Measurements from ENCODE around the gene GMDS. TPM values are rescaled to one million over a fixed set of nuclear protein-coding genes. Genes with fewer than 3 reads are reported as not detected.
"Not testable (repeated sequence)": the region's sequence is repeated elsewhere in the genome, so short reads cannot be mapped to it uniquely, and the experiment has no call there.

GMDS gene
- total RNA-seq, 6 experiments from 2014 or later = 13.2 to 18.0 (median 14.7) TPM

GRCh38 chr6:1679031-1679687, 566.2 kb downstream of the GMDS start:
- no peak overlapping the region for H3K27ac Mint-ChIP-seq
- no peaks in the 10 kb centered on the region for H3K9me3 Mint-ChIP-seq
- H3K27me3 Mint-ChIP-seq (ENCODE audit: insufficient read depth) = no peaks in the 10 kb centered on the region; the same call in 1 of the 2 replicates
- no peak for TF ChIP-seq CTCF (IDR thresholded peaks at IDR 0.05)
- H3K36me3 Mint-ChIP-seq (ENCODE audit: low read depth) = no peaks in the 10 kb centered on the region
- H3K4me1 Mint-ChIP-seq (ENCODE audit: low read depth) = peaks cover 21% of the 10 kb centered on the region
- no peak overlapping the region for H3K4me3 Mint-ChIP-seq
- DNase-seq = no peak

- no peak for TF ChIP-seq CTCF (IDR thresholded peaks at IDR 0.05)
- Mint-ChIP-seq H3K9me3 (no peaks in the 10 kb centered on the region), H3K4me3 (no peak overlapping the region), H3K36me3 (ENCODE audit: low read depth) (no peaks in the 10 kb centered on the region), H3K27ac (peak overlapping the region; percentile 8; the same call in 1 of the 2 replicates), H3K4me1 (ENCODE audit: low read depth) (peaks cover 19% of the 10 kb centered on the region), H3K27me3 (ENCODE audit: insufficient read depth) (no peaks in the 10 kb centered on the region; the same call in 1 of the 2 replicates)
- no peak for DNase-seq
These were observed 567.2 kb downstream of the GMDS start for GRCh38 chr6:1678201-1678600.

- Mint-ChIP-seq H3K9me3 (no peaks in the 10 kb centered on the region), H3K27ac (no peak overlapping the region), H3K36me3 (ENCODE audit: low read depth) (no peaks in the 10 kb centered on the region), H3K4me3 (no peak overlapping the region), H3K4me1 (ENCODE audit: low read depth) (peaks cover 43% of the 10 kb centered on the region), H3K27me3 (ENCODE audit: insufficient read depth) (no peaks in the 10 kb centered on the region)
- no peak for TF ChIP-seq CTCF (IDR thresholded peaks at IDR 0.05)
- no peak for DNase-seq
These were observed 573.0 kb downstream of the GMDS start for GRCh38 chr6:1672379-1672778.

GRCh38 chr6:1670711-1671462, 574.5 kb downstream of the GMDS start:
- peak overlapping the region; percentile 31 for H3K4me3 Mint-ChIP-seq
- H3K9me3 Mint-ChIP-seq = no peaks in the 10 kb centered on the region
- H3K27me3 Mint-ChIP-seq (ENCODE audit: insufficient read depth) = no peaks in the 10 kb centered on the region
- peaks cover 52% of the 10 kb centered on the region for H3K4me1 Mint-ChIP-seq (ENCODE audit: low read depth)
- peak overlapping the region; percentile 68 for H3K27ac Mint-ChIP-seq
- H3K36me3 Mint-ChIP-seq (ENCODE audit: low read depth) = no peaks in the 10 kb centered on the region
- TF ChIP-seq CTCF (IDR thresholded peaks at IDR 0.05) = no peak
- DNase-seq = peak; percentile 81

GRCh38 chr6:1669996-1670395, 575.4 kb downstream of the GMDS start:
- Mint-ChIP-seq H3K27me3 (ENCODE audit: insufficient read depth) (no peaks in the 10 kb centered on the region), H3K27ac (0 out of 2 replicates have a peak overlapping the region, but pooled peaks have one; percentile 68), H3K9me3 (no peaks in the 10 kb centered on the region), H3K4me1 (ENCODE audit: low read depth) (peaks cover 52% of the 10 kb centered on the region), H3K4me3 (no peak overlapping the region), H3K36me3 (ENCODE audit: low read depth) (no peaks in the 10 kb centered on the region)
- TF ChIP-seq CTCF (IDR thresholded peaks at IDR 0.05) = no peak
- no peak for DNase-seq

- not testable (repeated sequence) for H3K27me3 Mint-ChIP-seq (ENCODE audit: insufficient read depth); H3K27ac Mint-ChIP-seq
These were observed 576.9 kb downstream of the GMDS start for GRCh38 chr6:1668456-1668855.

More at GRCh38 chr6:1668456-1668855, 576.9 kb downstream of the GMDS start:
- not testable (repeated sequence) for H3K36me3 Mint-ChIP-seq (ENCODE audit: low read depth); H3K9me3 Mint-ChIP-seq; DNase-seq; H3K4me3 Mint-ChIP-seq
- H3K4me1 Mint-ChIP-seq (ENCODE audit: low read depth) = peaks cover 55% of the 10 kb centered on the region
